Mucosa of rectum (tissue), 2 donors: ENCODE data around the gene CCNB3.
"Not testable (repeated sequence)": the region's sequence is repeated elsewhere in the genome, so short reads cannot be mapped to it uniquely, and the experiment has no call there.

Experiments
- H3K27ac ChIP-seq, 2 donors: one replicate each; pipeline ENCODE4 v1.7.0; 2013; ENCODE audit warnings: inconsistent platforms in 2 of 2, low read depth in 2 of 2, low read length in 2 of 2
- H3K27me3 ChIP-seq, 2 donors: one replicate each; pipeline ENCODE4 v1.7.0; 2013; ENCODE audit warnings: low read length in 2 of 2; ENCODE audit not compliant: control insufficient read depth in 2 of 2, insufficient read depth in 2 of 2
- H3K36me3 ChIP-seq, 2 donors: one replicate each; pipeline ENCODE4 v1.7.0; 2013; ENCODE audit warnings: low read length in 2 of 2; ENCODE audit not compliant: control insufficient read depth in 2 of 2, insufficient read depth in 2 of 2
- H3K4me1 ChIP-seq, 2 donors: one replicate each; pipeline ENCODE4 v1.7.0; 2013; ENCODE audit warnings: low read length in 2 of 2, mild to moderate bottlenecking in 1 of 2; ENCODE audit not compliant: control insufficient read depth in 2 of 2, insufficient read depth in 2 of 2
- H3K4me3 ChIP-seq, 2 donors: one replicate each; pipeline ENCODE4 v1.7.0; 2013; ENCODE audit warnings: low read length in 2 of 2
- H3K9ac ChIP-seq, 2 donors: one replicate each; pipeline ENCODE4 v1.7.0; 2013; ENCODE audit warnings: low read length in 2 of 2, low read depth in 1 of 2, mild to moderate bottlenecking in 1 of 2
- H3K9me3 ChIP-seq, 2 donors: one replicate each; pipeline ENCODE4 v1.7.0; 2013; ENCODE audit warnings: low read length in 2 of 2; ENCODE audit not compliant: control insufficient read depth in 2 of 2
- donor health status: healthy.
- donor health status: Normal muscosa, but diverticular disease.

CCNB3 gene

GRCh38 chrX:50188859-50189600, 15.5 kb upstream of the CCNB3 start:
- Histone ChIP-seq H3K27ac (no peak overlapping the region), H3K9ac (no peak overlapping the region), H3K36me3 (no peaks in the 10 kb centered on the region), H3K9me3 (no peaks in the 10 kb centered on the region), H3K4me1 (no peaks in the 10 kb centered on the region), H3K4me3 (no peak overlapping the region), H3K27me3 (peaks cover 5 to 6% of the 10 kb centered on the region in 2 donors)

GRCh38 chrX:50198348-50198747, 6.2 kb upstream of the CCNB3 start:
- Histone ChIP-seq H3K9me3 (no peaks in the 10 kb centered on the region), H3K36me3 (no peaks in the 10 kb centered on the region), H3K27me3 (peaks cover 0 to 2% of the 10 kb centered on the region in 2 donors), H3K9ac (no peak overlapping the region), H3K27ac (no peak overlapping the region), H3K4me3 (no peak overlapping the region), H3K4me1 (no peaks in the 10 kb centered on the region)

- H3K36me3 ChIP-seq = no peaks in the 10 kb centered on the region
- H3K27me3 ChIP-seq = peaks cover 0 to 2% of the 10 kb centered on the region in 2 donors
- H3K9ac ChIP-seq = no peak within 1 kb of the TSS
- no peak within 1 kb of the TSS for H3K27ac ChIP-seq
- H3K9me3 ChIP-seq = no peaks in the 10 kb centered on the region
- no peak within 1 kb of the TSS for H3K4me3 ChIP-seq
- H3K4me1 ChIP-seq = no peaks in the 10 kb centered on the region
These were observed 3.7 kb upstream of the CCNB3 start, which contains the start of gene AKAP4 for GRCh38 chrX:50200907-50201306. TSS of gene AKAP4 (minus strand) at chrX:50201007. CDS start at chrX:50200889, 118 bp downstream.

- no peak overlapping the region for H3K9ac ChIP-seq
- H3K4me1 ChIP-seq = no peaks in the 10 kb centered on the region
- no peak overlapping the region for H3K27ac ChIP-seq
- H3K36me3 ChIP-seq = no peaks in the 10 kb centered on the region
- no peaks in the 10 kb centered on the region for H3K9me3 ChIP-seq
- no peak overlapping the region for H3K4me3 ChIP-seq
- no peaks in the 10 kb centered on the region for H3K27me3 ChIP-seq
These were observed 2.0 kb upstream of the CCNB3 start for GRCh38 chrX:50202539-50202938.

GRCh38 chrX:50206753-50207152, 2.2 kb downstream of the CCNB3 start:
- peaks cover 0 to 2% of the 10 kb centered on the region in 2 donors for H3K27me3 ChIP-seq
- no peak overlapping the region for H3K27ac ChIP-seq
- no peaks in the 10 kb centered on the region for H3K4me1 ChIP-seq
- H3K9ac ChIP-seq = no peak overlapping the region
- no peaks in the 10 kb centered on the region for H3K9me3 ChIP-seq
- H3K4me3 ChIP-seq = no peak overlapping the region
- H3K36me3 ChIP-seq = no peaks in the 10 kb centered on the region

- no peak overlapping the region for H3K9ac ChIP-seq
- peaks cover 0 to 2% of the 10 kb centered on the region in 2 donors for H3K27me3 ChIP-seq
- H3K27ac ChIP-seq = no peak overlapping the region
- H3K4me1 ChIP-seq = no peaks in the 10 kb centered on the region
- H3K4me3 ChIP-seq = no peak overlapping the region
- H3K36me3 ChIP-seq = no peaks in the 10 kb centered on the region
- no peaks in the 10 kb centered on the region for H3K9me3 ChIP-seq
These were observed 6.9 kb downstream of the CCNB3 start for GRCh38 chrX:50211510-50211909.

- no peak overlapping the region for H3K4me3 ChIP-seq
- no peaks in the 10 kb centered on the region for H3K27me3 ChIP-seq
- H3K27ac ChIP-seq = no peak overlapping the region
- no peaks in the 10 kb centered on the region for H3K9me3 ChIP-seq
- H3K9ac ChIP-seq = no peak overlapping the region
- H3K4me1 ChIP-seq = no peaks in the 10 kb centered on the region
- no peaks in the 10 kb centered on the region for H3K36me3 ChIP-seq
These were observed 76.7 kb downstream of the CCNB3 start for GRCh38 chrX:50281253-50281652.

- Histone ChIP-seq H3K27me3 (no peaks in the 10 kb centered on the region), H3K4me1 (no peaks in the 10 kb centered on the region), H3K36me3 (no peaks in the 10 kb centered on the region), H3K9ac (no peak overlapping the region), H3K4me3 (no peak overlapping the region), H3K27ac (no peak overlapping the region), H3K9me3 (peaks cover 0 to 2% of the 10 kb centered on the region in 2 donors)
These were observed 122.7 kb downstream of the CCNB3 start for GRCh38 chrX:50327235-50327634.

- H3K36me3 ChIP-seq, H3K4me3 ChIP-seq, H3K9me3 ChIP-seq, H3K9ac ChIP-seq, H3K27ac ChIP-seq, H3K27me3 ChIP-seq, H3K4me1 ChIP-seq: not testable (repeated sequence)
These were observed 128.1 kb downstream of the CCNB3 start for GRCh38 chrX:50332668-50333067.

GRCh38 chrX:50333308-50333707, 128.7 kb downstream of the CCNB3 start:
- Histone ChIP-seq H3K36me3 (no peaks in the 10 kb centered on the region), H3K4me1 (no peaks in the 10 kb centered on the region), H3K27ac (no peak overlapping the region), H3K27me3 (no peaks in the 10 kb centered on the region), H3K4me3 (no peak overlapping the region), H3K9me3 (no peaks in the 10 kb centered on the region), H3K9ac (no peak overlapping the region)
